Measurements from ENCODE around the gene SLC30A4. TPM values are rescaled to one million over a fixed set of nuclear protein-coding genes. Genes with fewer than 3 reads are reported as not detected.
A peak's percentile ranks its signal among the peaks of the same experiment; 100 is the strongest.

The SLC30A4 gene, protein sequence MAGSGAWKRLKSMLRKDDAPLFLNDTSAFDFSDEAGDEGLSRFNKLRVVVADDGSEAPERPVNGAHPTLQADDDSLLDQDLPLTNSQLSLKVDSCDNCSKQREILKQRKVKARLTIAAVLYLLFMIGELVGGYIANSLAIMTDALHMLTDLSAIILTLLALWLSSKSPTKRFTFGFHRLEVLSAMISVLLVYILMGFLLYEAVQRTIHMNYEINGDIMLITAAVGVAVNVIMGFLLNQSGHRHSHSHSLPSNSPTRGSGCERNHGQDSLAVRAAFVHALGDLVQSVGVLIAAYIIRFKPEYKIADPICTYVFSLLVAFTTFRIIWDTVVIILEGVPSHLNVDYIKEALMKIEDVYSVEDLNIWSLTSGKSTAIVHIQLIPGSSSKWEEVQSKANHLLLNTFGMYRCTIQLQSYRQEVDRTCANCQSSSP
- total RNA-seq, result 10 to 100 TPM in 1 of 5 donors, 1 to 10 TPM in 4; 1.2 to 12.9 (median 4.9) TPM
- polyA plus RNA-seq, result 1 to 10 TPM in 2 of 3 donors, under 1 TPM in 1; 0.76 to 1.7 (median 1.4) TPM
- long read RNA-seq, donor 1, full-length matches to known transcripts, result 1 of 8 reads
- long read RNA-seq, donor 1, partial matches to known transcripts, result 7 of 8 reads
- long read RNA-seq, donor 1, other reads (novel, unspliced or antisense), result 0 of 8 reads
- long read RNA-seq, donor 2, full-length matches to known transcripts, result 1 of 1 reads
- long read RNA-seq, donor 2, partial matches to known transcripts, result 0 of 1 reads
- long read RNA-seq, donor 2, other reads (novel, unspliced or antisense), result 0 of 1 reads
- long read RNA-seq, donor 3, result 0 reads
- long read RNA-seq, donor 4, result 0 reads
- long read RNA-seq, donor 5, result 0 reads
- long read RNA-seq, donor 6, full-length matches to known transcripts, result 1 of 1 reads
- long read RNA-seq, donor 6, partial matches to known transcripts, result 0 of 1 reads
- long read RNA-seq, donor 6, other reads (novel, unspliced or antisense), result 0 of 1 reads
- long read RNA-seq, donor 7, result 0 reads
- long read RNA-seq, donor 8, full-length matches to known transcripts, result 1 of 1 reads
- long read RNA-seq, donor 8, partial matches to known transcripts, result 0 of 1 reads
- long read RNA-seq, donor 8, other reads (novel, unspliced or antisense), result 0 of 1 reads
- long read RNA-seq, donor 9, full-length matches to known transcripts, result 1 of 1 reads
- long read RNA-seq, donor 9, partial matches to known transcripts, result 0 of 1 reads
- long read RNA-seq, donor 9, other reads (novel, unspliced or antisense), result 0 of 1 reads
- long read RNA-seq, donor 10, result 0 reads

GRCh38 chr15:45522328-45523165, at the start of gene SLC30A4:
Gene SLC30A4 (minus strand): TSS chr15:45522755. CDS start chr15:45522354, 401 bp downstream.
- TF ChIP-seq POLR2AphosphoS5 (IDR thresholded peaks at IDR 0.05) (peak in 1 of 3 donors; percentile 62), POLR2A (IDR thresholded peaks at IDR 0.05) (no peak), CTCF (IDR thresholded peaks at IDR 0.05) (peak in 3 of 7 experiments; percentile 20 to 42 (median 26)), EP300 (IDR thresholded peaks at IDR 0.05) (no peak)
- Histone ChIP-seq H3K27me3 (no peaks in the 10 kb centered on the region), H3K4me3 (peak within 1 kb of the TSS; percentile 73 to 89 (median 84)), H3K9me3 (no peaks in the 10 kb centered on the region), H3K36me3 (peaks cover 0 to 17% (median 6%) of the 10 kb centered on the region in 4 donors), H3K27ac (peak within 1 kb of the TSS; percentile 77 to 90 (median 86)), H3K4me1 (peaks cover 15 to 32% (median 27%) of the 10 kb centered on the region in 4 donors)
- 0 to 1% (median 0%) methylated on average over 11 to 106 of the region's 106 CpGs for WGBS, 5 donors
- peak; percentile 67 to 92 for DNase-seq
- intact Hi-C loops (cut with DNase I; ENCODE audit: low total_unique reads), result no loop called here

DNA sequence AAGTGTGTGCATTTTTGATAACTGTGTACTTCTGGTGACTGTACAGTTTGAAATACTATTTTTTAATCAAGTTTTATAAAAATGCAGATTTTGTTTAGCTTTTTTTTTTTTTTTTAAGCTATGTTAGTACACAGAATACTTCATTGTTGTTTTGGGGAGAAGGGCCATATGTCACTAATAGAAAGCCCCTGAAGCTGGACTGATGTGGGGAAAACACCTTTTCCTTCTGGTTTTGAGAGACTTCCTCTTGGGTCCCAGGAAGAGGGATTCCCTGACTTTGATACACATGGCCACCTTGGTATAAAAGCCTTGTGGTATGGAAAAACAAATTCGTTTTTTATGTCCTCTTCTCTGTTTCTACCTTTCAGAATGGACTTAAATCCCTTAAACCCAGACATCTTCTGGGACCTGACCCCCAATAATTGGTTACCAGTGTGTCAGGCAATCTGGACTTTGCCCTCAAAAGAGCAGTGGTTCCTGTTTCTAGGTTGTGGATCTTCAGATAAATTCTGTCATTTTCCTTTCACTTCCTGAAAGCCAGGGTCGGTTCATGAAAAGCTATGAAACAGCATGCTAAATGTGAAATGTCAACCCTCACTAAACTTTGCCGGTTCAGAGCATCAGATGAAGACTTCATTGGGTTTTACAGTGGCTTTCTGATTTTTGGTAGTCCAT, 33.5 kb upstream of the SLC30A4 start:
- no peak for DNase-seq
- 24 to 36% (median 29%) methylated on average over 3 of the region's 3 CpGs for WGBS, 5 donors
- Histone ChIP-seq H3K4me3 (no peak overlapping the region), H3K36me3 (no peaks in the 10 kb centered on the region), H3K4me1 (no peaks in the 10 kb centered on the region), H3K27ac (no peak overlapping the region), H3K9me3 (no peaks in the 10 kb centered on the region), H3K27me3 (no peaks in the 10 kb centered on the region)
- TF ChIP-seq POLR2A (IDR thresholded peaks at IDR 0.05) (no peak), POLR2AphosphoS5 (IDR thresholded peaks at IDR 0.05) (no peak), EP300 (IDR thresholded peaks at IDR 0.05) (no peak), CTCF (IDR thresholded peaks at IDR 0.05) (no peak)
- intact Hi-C loops (cut with DNase I; ENCODE audit: low total_unique reads), result no loop called here

GRCh38 chr15:45551676-45552075, 29.1 kb upstream of the SLC30A4 start:
- TF ChIP-seq POLR2AphosphoS5 (IDR thresholded peaks at IDR 0.05), result no peak
- no peak for TF ChIP-seq POLR2A (IDR thresholded peaks at IDR 0.05)
- no peak for TF ChIP-seq EP300 (IDR thresholded peaks at IDR 0.05)
- no peak for TF ChIP-seq CTCF (IDR thresholded peaks at IDR 0.05)
- H3K36me3 ChIP-seq, result no peaks in the 10 kb centered on the region
- no peak overlapping the region for H3K4me3 ChIP-seq
- H3K4me1 ChIP-seq, result no peaks in the 10 kb centered on the region
- no peaks in the 10 kb centered on the region for H3K9me3 ChIP-seq
- 55 to 75% (median 70%) methylated on average over 3 of the region's 3 CpGs for WGBS, 5 donors
- intact Hi-C loops (cut with DNase I; ENCODE audit: low total_unique reads), result no loop called here
- no peak for DNase-seq
- H3K27ac ChIP-seq, result no peak overlapping the region
- no peaks in the 10 kb centered on the region for H3K27me3 ChIP-seq
